Hippocampal formation (tissue), 2 donors: ENCODE results near the gene PHYKPL.
A peak's percentile ranks its signal among the peaks of the same experiment; 100 is the strongest.
"Not testable (repeated sequence)": the region's sequence is repeated elsewhere in the genome, so short reads cannot be mapped to it uniquely, and the experiment has no call there.

Experiments
- DNase-seq, 2 donors: peaks; one replicate each; lab custom pipeline; 2025; lab: John Stamatoyannopoulos, UW

Gene PHYKPL

GRCh38 chr5:178207183-178207916 lies 25.3 kb downstream of the PHYKPL start:
- no peak for DNase-seq

GRCh38 chr5:178206166-178207101 lies 26.2 kb downstream of the PHYKPL start:
- no peak for DNase-seq

GRCh38 chr5:178205749-178206047 lies 26.9 kb downstream of the PHYKPL start:
- DNase-seq, result no peak

GRCh38 chr5:178204935-178205748 lies 27.5 kb downstream of the PHYKPL start:
- DNase-seq, result peak in 1 of 2 donors; percentile 52

- DNase-seq, result peak; percentile 94
Observed at GRCh38 chr5:178204182-178204934, 28.2 kb downstream of the PHYKPL start, which contains the start of gene HNRNPAB. TSS of gene HNRNPAB (plus strand) at chr5:178204533. CDS start at chr5:178204838, 305 bp downstream.

GRCh38 chr5:178203670-178204181 lies 28.9 kb downstream of the PHYKPL start:
- DNase-seq, result no peak

GRCh38 chr5:178202541-178202940 lies 30.1 kb downstream of the PHYKPL start:
- no peak for DNase-seq

GRCh38 chr5:178201927-178202235 lies 30.7 kb downstream of the PHYKPL start:
- no peak for DNase-seq

GRCh38 chr5:178201221-178201926 lies 31.2 kb downstream of the PHYKPL start:
- DNase-seq, result no peak

GRCh38 chr5:178199581-178200434 lies 32.8 kb downstream of the PHYKPL start:
- DNase-seq, result no peak

- DNase-seq, result no peak
Observed at GRCh38 chr5:178198706-178199105, 33.9 kb downstream of the PHYKPL start.

GRCh38 chr5:178198151-178198550 lies 34.5 kb downstream of the PHYKPL start:
- not testable (repeated sequence) for DNase-seq

- no peak for DNase-seq
Observed at GRCh38 chr5:178196986-178197385, 35.6 kb downstream of the PHYKPL start.

- DNase-seq, result no peak
Observed at GRCh38 chr5:178196281-178196812, 36.3 kb downstream of the PHYKPL start.

GRCh38 chr5:178194026-178194425 lies 38.6 kb downstream of the PHYKPL start:
- DNase-seq, result no peak

- DNase-seq, result no peak
Observed at GRCh38 chr5:178193251-178193809, 39.3 kb downstream of the PHYKPL start.

GRCh38 chr5:178192787-178193186 lies 39.8 kb downstream of the PHYKPL start:
- no peak for DNase-seq

GRCh38 chr5:178192244-178192643 lies 40.4 kb downstream of the PHYKPL start:
- no peak for DNase-seq

- DNase-seq, result no peak
Observed at GRCh38 chr5:178191661-178192060, 40.9 kb downstream of the PHYKPL start.
